RWPE2 (cell line): ENCODE results near the gene NMUR1.

Experiments used
- ATAC-seq: fragments of 200-7000 bp; cut with Tn5 transposase; 3 replicates; pipeline ENCODE4 v1.9.1; 2021; ENCODE audit warnings: low read depth
- DNase-seq: peaks from one replicate; pipeline ENCODE4 v3.0.0-alpha.2; 2020; ENCODE audit warnings: low spot score
- H3K27ac ChIP-seq: fragments of 450-650 bp; 2 replicates; pipeline ENCODE4 v1.5.1; 2017; ENCODE audit warnings: mild to moderate bottlenecking; ENCODE audit not compliant: poor library complexity, severe bottlenecking
- H3K27me3 ChIP-seq: fragments of 250-450 bp; sonication (Bioruptor Pico); 2 replicates; pipeline ENCODE4 v1.5.1; 2021; ENCODE audit warnings: mild to moderate bottlenecking, moderate library complexity; ENCODE audit not compliant: insufficient read depth, poor library complexity, severe bottlenecking
- H3K36me3 ChIP-seq: fragments of 250-450 bp; sonication (Bioruptor Pico); 2 replicates; pipeline ENCODE4 v1.5.1; 2020; ENCODE audit warnings: low read depth, mild to moderate bottlenecking, moderate library complexity
- H3K4me1 ChIP-seq: fragments of 250-450 bp; sonication (Bioruptor Pico); 2 replicates; pipeline ENCODE4 v1.5.1; 2021; ENCODE audit warnings: mild to moderate bottlenecking, moderate library complexity; ENCODE audit not compliant: insufficient read depth, poor library complexity, severe bottlenecking
- H3K4me3 ChIP-seq: fragments of 250-450 bp; sonication (Bioruptor Pico); 2 replicates; pipeline ENCODE4 v1.5.1; 2021; ENCODE audit warnings: mild to moderate bottlenecking, moderate library complexity; ENCODE audit not compliant: severe bottlenecking
- H3K9me3 ChIP-seq: fragments of 250-450 bp; sonication (Bioruptor Pico); 2 replicates; pipeline ENCODE4 v1.5.1; 2021; ENCODE audit warnings: mild to moderate bottlenecking, moderate library complexity; ENCODE audit not compliant: severe bottlenecking
- CTCF ChIP-seq: fragments of 450-650 bp; IDR thresholded peaks from one replicate; pipeline ENCODE4 v1.5.1; 2017; ENCODE audit warnings: mild to moderate bottlenecking, moderate library complexity; ENCODE audit not compliant: poor library complexity, severe bottlenecking

Gene NMUR1

GRCh38 chr2:231531466-231531865 is 1.2 kb upstream of the NMUR1 start:
- no peaks in the 10 kb centered on the region for H3K36me3 ChIP-seq
- peaks cover 19% of the 10 kb centered on the region for H3K27me3 ChIP-seq
- ATAC-seq = no peak
- TF ChIP-seq CTCF = no peak
- no peaks in the 10 kb centered on the region for H3K9me3 ChIP-seq
- no peak overlapping the region for H3K4me3 ChIP-seq
- no peak overlapping the region for H3K27ac ChIP-seq
- no peak for DNase-seq
- no peaks in the 10 kb centered on the region for H3K4me1 ChIP-seq

- DNase-seq (no peak), ATAC-seq (no peak)
- no peaks in the 10 kb centered on the region for H3K9me3 ChIP-seq
- no peak overlapping the region for H3K4me3 ChIP-seq
- no peaks in the 10 kb centered on the region for H3K36me3 ChIP-seq
- H3K27me3 ChIP-seq = peaks cover 19% of the 10 kb centered on the region
- no peaks in the 10 kb centered on the region for H3K4me1 ChIP-seq
- no peak for TF ChIP-seq CTCF
- no peak overlapping the region for H3K27ac ChIP-seq
Observed at GRCh38 chr2:231528636-231529030, 1.6 kb downstream of the NMUR1 start.

DNA sequence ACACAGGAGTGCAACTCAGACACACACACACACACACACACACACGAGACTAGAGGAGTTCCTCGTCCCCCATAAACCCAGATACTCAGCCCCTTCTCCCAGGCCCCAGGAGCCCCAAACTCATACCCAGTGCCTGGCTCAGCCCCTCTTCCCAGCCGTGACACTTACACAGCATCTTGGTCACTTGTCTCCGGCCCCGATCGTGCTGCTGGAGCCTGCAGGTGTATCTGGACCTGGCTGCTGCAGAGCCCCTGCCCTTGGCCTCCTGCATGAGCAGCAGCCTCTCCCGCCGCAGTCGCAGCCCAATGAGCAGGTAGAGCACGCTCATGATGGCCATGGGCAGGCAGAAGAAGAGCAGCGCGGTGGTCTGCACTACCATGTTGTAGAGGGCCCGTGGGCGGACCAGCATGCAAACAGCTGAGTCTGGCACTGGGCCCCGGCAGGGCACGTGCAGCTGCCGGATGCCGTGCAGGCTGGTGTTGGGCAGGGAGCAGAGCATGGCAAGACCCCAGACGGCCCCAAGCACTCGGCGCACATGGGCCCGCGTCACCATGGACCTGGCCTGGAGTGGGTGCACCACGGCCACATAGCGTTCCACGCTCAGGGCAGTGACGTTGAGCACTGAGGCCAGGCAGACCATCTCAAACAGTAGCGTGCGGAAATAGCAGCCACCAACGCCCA is 2.1 kb downstream of the NMUR1 start:
- Histone ChIP-seq H3K9me3 (no peaks in the 10 kb centered on the region), H3K27me3 (peaks cover 19% of the 10 kb centered on the region), H3K36me3 (no peaks in the 10 kb centered on the region), H3K27ac (no peak overlapping the region), H3K4me3 (no peak overlapping the region), H3K4me1 (no peaks in the 10 kb centered on the region)
- no peak for ATAC-seq
- no peak for DNase-seq
- no peak for TF ChIP-seq CTCF

DNA sequence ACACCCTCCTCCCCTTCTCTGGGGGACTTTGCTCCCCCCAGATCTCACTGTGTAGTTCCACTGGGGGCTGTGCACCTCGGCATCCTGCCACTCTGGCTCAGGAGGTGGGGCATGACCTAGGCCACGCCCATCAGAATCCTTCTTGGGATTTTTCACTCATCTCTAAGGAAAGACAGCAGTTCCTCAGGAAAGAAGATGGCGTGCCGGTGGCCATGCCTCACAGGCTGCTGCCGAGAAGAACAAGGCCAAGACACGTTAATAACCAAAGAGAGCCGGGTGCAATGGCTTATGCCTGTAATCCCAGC is 3.2 kb downstream of the NMUR1 start:
- Histone ChIP-seq H3K36me3 (no peaks in the 10 kb centered on the region), H3K4me1 (no peaks in the 10 kb centered on the region), H3K9me3 (no peaks in the 10 kb centered on the region), H3K27me3 (peaks cover 19% of the 10 kb centered on the region), H3K27ac (no peak overlapping the region), H3K4me3 (no peak overlapping the region)
- TF ChIP-seq CTCF = no peak
- no peak for ATAC-seq
- DNase-seq = no peak

- Histone ChIP-seq H3K27ac (no peak overlapping the region), H3K27me3 (peaks cover 19% of the 10 kb centered on the region), H3K4me3 (no peak overlapping the region), H3K36me3 (no peaks in the 10 kb centered on the region), H3K4me1 (no peaks in the 10 kb centered on the region), H3K9me3 (no peaks in the 10 kb centered on the region)
- no peak for TF ChIP-seq CTCF
- ATAC-seq (no peak), DNase-seq (no peak)
Observed at GRCh38 chr2:231526341-231527090, 3.7 kb downstream of the NMUR1 start.
